ENCODE measurements around the gene GEMIN5.
A peak's percentile ranks its signal among the peaks of the same experiment; 100 is the strongest.

Gene GEMIN5

GRCh38 chr5:154892369-154892771, 45.6 kb downstream of the GEMIN5 start:
- H3K4me3 ChIP-seq (replicated peaks; ENCODE audit: insufficient read depth, low read length) = no peak overlapping the region
- TF ChIP-seq GABPA (IDR thresholded peaks at IDR 0.05; ENCODE audit: low read depth) (no peak), POLR2AphosphoS5 (IDR thresholded peaks at IDR 0.05; ENCODE audit: low read depth) (no peak), REST (IDR thresholded peaks at IDR 0.05; ENCODE audit: insufficient replicate concordance, low read depth) (no peak), SPI1 (IDR thresholded peaks at IDR 0.05; ENCODE audit: borderline replicate concordance, low read depth) (no peak)
- TF ChIP-seq, protein P1, sequence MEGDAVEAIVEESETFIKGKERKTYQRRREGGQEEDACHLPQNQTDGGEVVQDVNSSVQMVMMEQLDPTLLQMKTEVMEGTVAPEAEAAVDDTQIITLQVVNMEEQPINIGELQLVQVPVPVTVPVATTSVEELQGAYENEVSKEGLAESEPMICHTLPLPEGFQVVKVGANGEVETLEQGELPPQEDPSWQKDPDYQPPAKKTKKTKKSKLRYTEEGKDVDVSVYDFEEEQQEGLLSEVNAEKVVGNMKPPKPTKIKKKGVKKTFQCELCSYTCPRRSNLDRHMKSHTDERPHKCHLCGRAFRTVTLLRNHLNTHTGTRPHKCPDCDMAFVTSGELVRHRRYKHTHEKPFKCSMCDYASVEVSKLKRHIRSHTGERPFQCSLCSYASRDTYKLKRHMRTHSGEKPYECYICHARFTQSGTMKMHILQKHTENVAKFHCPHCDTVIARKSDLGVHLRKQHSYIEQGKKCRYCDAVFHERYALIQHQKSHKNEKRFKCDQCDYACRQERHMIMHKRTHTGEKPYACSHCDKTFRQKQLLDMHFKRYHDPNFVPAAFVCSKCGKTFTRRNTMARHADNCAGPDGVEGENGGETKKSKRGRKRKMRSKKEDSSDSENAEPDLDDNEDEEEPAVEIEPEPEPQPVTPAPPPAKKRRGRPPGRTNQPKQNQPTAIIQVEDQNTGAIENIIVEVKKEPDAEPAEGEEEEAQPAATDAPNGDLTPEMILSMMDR (IDR thresholded peaks at IDR 0.05; ENCODE audit: insufficient read depth, low read length) = no peak
- DNase-seq (ENCODE audit: low read depth in 1 of 2, low spot score in 1 of 2) = no peak
- H3K27me3 ChIP-seq (ENCODE audit: insufficient read depth, poor library complexity, severe bottlenecking) = no peaks in the 10 kb centered on the region
- no peak overlapping the region for H3K27ac ChIP-seq (replicated peaks)

DNA sequence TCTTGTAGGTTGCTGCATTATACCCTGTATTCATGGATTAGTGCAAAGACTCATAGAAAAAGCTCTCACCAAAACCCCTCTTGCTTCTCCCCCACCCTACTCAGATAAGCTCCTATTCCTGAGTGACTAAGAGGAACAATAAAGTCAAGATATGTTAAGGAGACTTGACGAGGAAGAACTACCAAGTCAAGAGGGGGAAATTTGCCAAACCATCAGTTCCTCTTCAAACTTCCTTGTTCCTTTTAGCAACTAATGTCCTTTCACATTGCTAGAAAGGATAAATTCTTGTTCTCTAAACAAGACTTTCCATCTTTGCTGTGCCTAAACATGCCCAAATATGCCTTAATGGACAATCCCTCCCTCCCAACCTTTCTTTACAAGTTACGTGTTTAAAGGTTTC, 52.6 kb downstream of the GEMIN5 start:
- Histone ChIP-seq H3K27me3 (ENCODE audit: insufficient read depth, poor library complexity, severe bottlenecking) (no peaks in the 10 kb centered on the region), H3K27ac (replicated peaks) (no peak overlapping the region), H3K4me3 (replicated peaks; ENCODE audit: insufficient read depth, low read length) (no peak overlapping the region)
- peak; percentile 72; the same call in 1 of the 2 replicates for TF ChIP-seq SPI1 (IDR thresholded peaks at IDR 0.05; ENCODE audit: borderline replicate concordance, low read depth)
- TF ChIP-seq, protein P1 (IDR thresholded peaks at IDR 0.05; ENCODE audit: insufficient read depth, low read length) = no peak
- TF ChIP-seq REST (IDR thresholded peaks at IDR 0.05; ENCODE audit: insufficient replicate concordance, low read depth) = no peak
- TF ChIP-seq POLR2AphosphoS5 (IDR thresholded peaks at IDR 0.05; ENCODE audit: low read depth) = no peak
- no peak for TF ChIP-seq GABPA (IDR thresholded peaks at IDR 0.05; ENCODE audit: low read depth)
- peak in 1 of 2 experiments; percentile 66 for DNase-seq (ENCODE audit: low read depth in 1 of 2, low spot score in 1 of 2)

- no peak overlapping the region for H3K27ac ChIP-seq (replicated peaks)
- no peak overlapping the region for H3K4me3 ChIP-seq (replicated peaks; ENCODE audit: insufficient read depth, low read length)
- H3K27me3 ChIP-seq (ENCODE audit: insufficient read depth, poor library complexity, severe bottlenecking) = no peaks in the 10 kb centered on the region
- DNase-seq (ENCODE audit: low read depth in 1 of 2, low spot score in 1 of 2) = no peak
- TF ChIP-seq, protein P1 (IDR thresholded peaks at IDR 0.05; ENCODE audit: insufficient read depth, low read length) = no peak
- TF ChIP-seq SPI1 (IDR thresholded peaks at IDR 0.05; ENCODE audit: borderline replicate concordance, low read depth) = no peak
- TF ChIP-seq POLR2AphosphoS5 (IDR thresholded peaks at IDR 0.05; ENCODE audit: low read depth) = no peak
- no peak for TF ChIP-seq REST (IDR thresholded peaks at IDR 0.05; ENCODE audit: insufficient replicate concordance, low read depth)
- TF ChIP-seq GABPA (IDR thresholded peaks at IDR 0.05; ENCODE audit: low read depth) = no peak
These were observed 53.6 kb downstream of the GEMIN5 start for GRCh38 chr5:154884424-154884823.

All from HL-60 (cell line).